WTC11 (cell line): ENCODE measurements around the gene PREX1. TPM values are rescaled to one million over a fixed set of nuclear protein-coding genes. Genes with fewer than 3 reads are reported as not detected.

Experiments used
- ATAC-seq: fragments of 200-7000 bp; cut with Tn5 transposase; 2 replicates; pipeline ENCODE4 v1.10.0; 2021; ENCODE audit warnings: mild to moderate bottlenecking, moderate library complexity
- CTCF ChIA-PET: fragments of 300-600 bp; sonication (Branson Sonifier 250); formaldehyde crosslinking; loops from one replicate; lab custom pipeline; 2021; ENCODE audit warnings: antibody characterized with exemption; lab: Charles Lee
- POLR2A ChIA-PET: fragments of 350-600 bp; sonication (Branson Sonifier 250); formaldehyde crosslinking; loops from one replicate; lab custom pipeline; 2021; ENCODE audit warnings: antibody characterized with exemption; lab: Charles Lee
- DNase-seq: peaks from one replicate; pipeline ENCODE4 v3.0.0; 2021; ENCODE audit warnings: low spot score
- H3K27ac Mint-ChIP-seq: 2 replicates; pipeline ENCODE4 v1.8.0; 2021; ENCODE audit warnings: mixed read lengths
- H3K27me3 Mint-ChIP-seq: 2 replicates; pipeline ENCODE4 v1.8.0; 2021; ENCODE audit warnings: low read depth, mild to moderate bottlenecking, moderate library complexity, mixed read lengths
- H3K36me3 Mint-ChIP-seq: 2 replicates; pipeline ENCODE4 v1.8.0; 2021; ENCODE audit warnings: mixed read lengths
- H3K4me1 Mint-ChIP-seq: 2 replicates; pipeline ENCODE4 v1.8.0; 2022; ENCODE audit warnings: mixed read lengths
- H3K4me3 Mint-ChIP-seq: 2 replicates; pipeline ENCODE4 v1.8.0; 2021; ENCODE audit warnings: mild to moderate bottlenecking, moderate library complexity, mixed read lengths
- H3K9me3 Mint-ChIP-seq: 2 replicates; pipeline ENCODE4 v1.8.0; 2021; ENCODE audit warnings: mixed read lengths
- ARID4B ChIP-seq: sonication (generic); formaldehyde crosslinking; IDR thresholded peaks from 2 replicates; pipeline ENCODE4 v1.8.0; 2023; ENCODE audit warnings: missing genetic modification reagents, mild to moderate bottlenecking, borderline replicate concordance
- ETV6 ChIP-seq: sonication (generic); formaldehyde crosslinking; IDR thresholded peaks from 2 replicates; pipeline ENCODE4 v1.8.1; 2022; ENCODE audit warnings: mild to moderate bottlenecking, missing genetic modification reagents
- FOXK1 ChIP-seq: sonication (generic); formaldehyde crosslinking; IDR thresholded peaks from 2 replicates; pipeline ENCODE4 v1.8.0; 2022; ENCODE audit warnings: mild to moderate bottlenecking, moderate library complexity, missing genetic modification reagents
- GABPB1 ChIP-seq: sonication (generic); formaldehyde crosslinking; IDR thresholded peaks from 2 replicates; pipeline ENCODE4 v1.8.1; 2023; ENCODE audit warnings: mild to moderate bottlenecking, missing genetic modification reagents
- HMGA2 ChIP-seq: fragments of 250-450 bp; sonication (Bioruptor Pico); IDR thresholded peaks from 2 replicates; pipeline ENCODE4 v1.4.0; 2021; ENCODE audit warnings: mild to moderate bottlenecking, moderate library complexity
- MYBL2 ChIP-seq: sonication (generic); formaldehyde crosslinking; IDR thresholded peaks from 2 replicates; pipeline ENCODE4 v1.8.1; 2023; ENCODE audit warnings: mild to moderate bottlenecking, moderate library complexity, missing genetic modification reagents
- NFE2L1 ChIP-seq: sonication (generic); formaldehyde crosslinking; IDR thresholded peaks from 2 replicates; pipeline ENCODE4 v1.8.1; 2023; ENCODE audit warnings: missing genetic modification reagents
- NR2C2 ChIP-seq: sonication (generic); formaldehyde crosslinking; IDR thresholded peaks from 2 replicates; pipeline ENCODE4 v1.8.0; 2022; ENCODE audit warnings: mild to moderate bottlenecking, missing genetic modification reagents
- OVOL2 ChIP-seq: fragments of 250-450 bp; sonication (Bioruptor Pico); IDR thresholded peaks from 2 replicates; pipeline ENCODE4 v1.9.0; 2021; ENCODE audit warnings: mild to moderate bottlenecking, borderline replicate concordance
- PRRX2 ChIP-seq: fragments of 250-450 bp; sonication (Bioruptor Pico); IDR thresholded peaks from 2 replicates; pipeline ENCODE4 v1.8.0; 2021; ENCODE audit warnings: mild to moderate bottlenecking
- SOX15 ChIP-seq: fragments of 250-450 bp; sonication (Bioruptor Pico); IDR thresholded peaks from 2 replicates; pipeline ENCODE4 v1.9.0; 2021; ENCODE audit warnings: mild to moderate bottlenecking
- TEAD4 ChIP-seq: sonication (generic); formaldehyde crosslinking; IDR thresholded peaks from 2 replicates; pipeline ENCODE4 v1.8.0; 2022; ENCODE audit warnings: mild to moderate bottlenecking, missing genetic modification reagents
- TP53 ChIP-seq: sonication (generic); formaldehyde crosslinking; IDR thresholded peaks from 2 replicates; pipeline ENCODE4 v1.8.1; 2023; ENCODE audit warnings: mild to moderate bottlenecking, missing genetic modification reagents
- ZNF317 ChIP-seq: sonication (generic); formaldehyde crosslinking; IDR thresholded peaks from 2 replicates; pipeline ENCODE4 v1.8.1; 2023; ENCODE audit warnings: low read depth, mild to moderate bottlenecking, moderate library complexity, missing genetic modification reagents, borderline replicate concordance
- ZNF396 ChIP-seq: fragments of 250-450 bp; sonication (Bioruptor Pico); IDR thresholded peaks from 2 replicates; pipeline ENCODE4 v1.8.0; 2021; ENCODE audit warnings: mild to moderate bottlenecking, moderate library complexity, borderline replicate concordance
- ZNF423 ChIP-seq: fragments of 250-450 bp; sonication (Bioruptor Pico); IDR thresholded peaks from 2 replicates; pipeline ENCODE4 v2.1.2; 2022; ENCODE audit warnings: mild to moderate bottlenecking, moderate library complexity
- total RNA-seq: library from RNA; stranded (reverse); gene quantifications from 3 replicates; pipeline ENCODE4 v1.2.3, GENCODE V29; 2021
- TF ChIP-seq, protein P1 (sequence below): sonication (generic); formaldehyde crosslinking; IDR thresholded peaks from 2 replicates; pipeline ENCODE4 v1.8.1; 2022; ENCODE audit warnings: low read depth, mild to moderate bottlenecking, moderate library complexity, missing genetic modification reagents, borderline replicate concordance
- TF ChIP-seq, protein P2 (sequence below): sonication (generic); formaldehyde crosslinking; IDR thresholded peaks from 2 replicates; pipeline ENCODE4 v1.8.0; 2022; ENCODE audit warnings: mild to moderate bottlenecking, missing genetic modification reagents
- TF ChIP-seq, protein P3 (sequence below): sonication (generic); formaldehyde crosslinking; IDR thresholded peaks from 2 replicates; pipeline ENCODE4 v1.8.1; 2023; ENCODE audit warnings: mild to moderate bottlenecking, moderate library complexity, missing genetic modification reagents
- TF ChIP-seq, protein P4 (sequence below): sonication (generic); formaldehyde crosslinking; IDR thresholded peaks from 2 replicates; pipeline ENCODE4 v1.8.1; 2023; ENCODE audit warnings: mild to moderate bottlenecking, missing genetic modification reagents
- TF ChIP-seq, protein P5 (sequence below): sonication (generic); formaldehyde crosslinking; IDR thresholded peaks from 2 replicates; pipeline ENCODE4 v1.8.1; 2022; ENCODE audit warnings: missing genetic modification reagents, borderline replicate concordance

The PREX1 gene
- total RNA-seq, 1 experiment from 2014 or later, result 17.3 TPM

- TF ChIP-seq ARID4B (CRISPR knock-in tag), result no peak
Measured at GRCh38 chr20:48680650-48681049, 147.1 kb downstream of the PREX1 start (continued).

GRCh38 chr20:48679599-48679998 is 148.2 kb downstream of the PREX1 start:
- Mint-ChIP-seq H3K27me3 (no peaks in the 10 kb centered on the region), H3K36me3 (no peaks in the 10 kb centered on the region; the same call in 1 of the 2 replicates), H3K4me1 (peaks cover 11% of the 10 kb centered on the region; the same call in 1 of the 2 replicates), H3K4me3 (no peak overlapping the region), H3K9me3 (no peaks in the 10 kb centered on the region), H3K27ac (no peak overlapping the region)
- ChIA-PET CTCF (interaction anchor here (0.7 to 1.3 kb wide), 2 partner anchors 19 to 22 kb away, joined by 3 to 4 read pairs; no protein-coding TSS in a partner anchor), POLR2A (interaction anchor here (0.5 kb wide), 1 partner anchor 539 kb away, joined by 4 read pairs; the partner anchor contains the start of gene DDX27)
- ATAC-seq, result peak; percentile 60
- TF ChIP-seq NR2C2 (CRISPR knock-in tag), result no peak
- TF ChIP-seq ZNF317, result no peak
- TF ChIP-seq GABPB1 (CRISPR knock-in tag), result no peak
- TF ChIP-seq, protein P1, sequence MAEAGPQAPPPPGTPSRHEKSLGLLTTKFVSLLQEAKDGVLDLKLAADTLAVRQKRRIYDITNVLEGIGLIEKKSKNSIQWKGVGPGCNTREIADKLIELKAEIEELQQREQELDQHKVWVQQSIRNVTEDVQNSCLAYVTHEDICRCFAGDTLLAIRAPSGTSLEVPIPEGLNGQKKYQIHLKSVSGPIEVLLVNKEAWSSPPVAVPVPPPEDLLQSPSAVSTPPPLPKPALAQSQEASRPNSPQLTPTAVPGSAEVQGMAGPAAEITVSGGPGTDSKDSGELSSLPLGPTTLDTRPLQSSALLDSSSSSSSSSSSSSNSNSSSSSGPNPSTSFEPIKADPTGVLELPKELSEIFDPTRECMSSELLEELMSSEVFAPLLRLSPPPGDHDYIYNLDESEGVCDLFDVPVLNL, result no peak
- no peak for TF ChIP-seq ETV6 (CRISPR knock-in tag)
- TF ChIP-seq ZNF396 (CRISPR knock-in tag), result no peak
- TF ChIP-seq MYBL2, result no peak
- TF ChIP-seq, protein P2, sequence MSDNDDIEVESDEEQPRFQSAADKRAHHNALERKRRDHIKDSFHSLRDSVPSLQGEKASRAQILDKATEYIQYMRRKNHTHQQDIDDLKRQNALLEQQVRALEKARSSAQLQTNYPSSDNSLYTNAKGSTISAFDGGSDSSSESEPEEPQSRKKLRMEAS, result no peak
- TF ChIP-seq, protein P3, sequence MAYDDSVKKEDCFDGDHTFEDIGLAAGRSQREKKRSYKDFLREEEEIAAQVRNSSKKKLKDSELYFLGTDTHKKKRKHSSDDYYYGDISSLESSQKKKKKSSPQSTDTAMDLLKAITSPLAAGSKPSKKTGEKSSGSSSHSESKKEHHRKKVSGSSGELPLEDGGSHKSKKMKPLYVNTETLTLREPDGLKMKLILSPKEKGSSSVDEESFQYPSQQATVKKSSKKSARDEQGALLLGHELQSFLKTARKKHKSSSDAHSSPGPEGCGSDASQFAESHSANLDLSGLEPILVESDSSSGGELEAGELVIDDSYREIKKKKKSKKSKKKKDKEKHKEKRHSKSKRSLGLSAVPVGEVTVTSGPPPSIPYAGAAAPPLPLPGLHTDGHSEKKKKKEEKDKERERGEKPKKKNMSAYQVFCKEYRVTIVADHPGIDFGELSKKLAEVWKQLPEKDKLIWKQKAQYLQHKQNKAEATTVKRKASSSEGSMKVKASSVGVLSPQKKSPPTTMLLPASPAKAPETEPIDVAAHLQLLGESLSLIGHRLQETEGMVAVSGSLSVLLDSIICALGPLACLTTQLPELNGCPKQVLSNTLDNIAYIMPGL (CRISPR knock-in tag), result no peak
- TF ChIP-seq, protein P4, sequence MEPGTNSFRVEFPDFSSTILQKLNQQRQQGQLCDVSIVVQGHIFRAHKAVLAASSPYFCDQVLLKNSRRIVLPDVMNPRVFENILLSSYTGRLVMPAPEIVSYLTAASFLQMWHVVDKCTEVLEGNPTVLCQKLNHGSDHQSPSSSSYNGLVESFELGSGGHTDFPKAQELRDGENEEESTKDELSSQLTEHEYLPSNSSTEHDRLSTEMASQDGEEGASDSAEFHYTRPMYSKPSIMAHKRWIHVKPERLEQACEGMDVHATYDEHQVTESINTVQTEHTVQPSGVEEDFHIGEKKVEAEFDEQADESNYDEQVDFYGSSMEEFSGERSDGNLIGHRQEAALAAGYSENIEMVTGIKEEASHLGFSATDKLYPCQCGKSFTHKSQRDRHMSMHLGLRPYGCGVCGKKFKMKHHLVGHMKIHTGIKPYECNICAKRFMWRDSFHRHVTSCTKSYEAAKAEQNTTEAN, result no peak
- TF ChIP-seq NFE2L1, result no peak
- peak; percentile 86 for DNase-seq

GRCh38 chr20:48679011-48679410 is 148.8 kb downstream of the PREX1 start:
- ChIA-PET CTCF (interaction anchor here (0.7 to 1.3 kb wide), 2 partner anchors 20 to 21 kb away, joined by 3 to 4 read pairs; no protein-coding TSS in a partner anchor), POLR2A (interaction anchor here (0.5 kb wide), 1 partner anchor 540 kb away, joined by 4 read pairs; the partner anchor contains the start of gene DDX27)
- Mint-ChIP-seq H3K4me3 (no peak overlapping the region), H3K27ac (no peak overlapping the region), H3K4me1 (peaks cover 5% of the 10 kb centered on the region; the same call in 1 of the 2 replicates), H3K36me3 (no peaks in the 10 kb centered on the region; the same call in 1 of the 2 replicates), H3K27me3 (no peaks in the 10 kb centered on the region), H3K9me3 (no peaks in the 10 kb centered on the region)
- TF ChIP-seq, protein P3 (CRISPR knock-in tag), result no peak
- TF ChIP-seq OVOL2 (CRISPR knock-in tag), result no peak
- TF ChIP-seq, protein P2, result no peak
- no peak for TF ChIP-seq FOXK1 (CRISPR knock-in tag)
- TF ChIP-seq TP53 (CRISPR knock-in tag), result no peak
- TF ChIP-seq, protein P5, sequence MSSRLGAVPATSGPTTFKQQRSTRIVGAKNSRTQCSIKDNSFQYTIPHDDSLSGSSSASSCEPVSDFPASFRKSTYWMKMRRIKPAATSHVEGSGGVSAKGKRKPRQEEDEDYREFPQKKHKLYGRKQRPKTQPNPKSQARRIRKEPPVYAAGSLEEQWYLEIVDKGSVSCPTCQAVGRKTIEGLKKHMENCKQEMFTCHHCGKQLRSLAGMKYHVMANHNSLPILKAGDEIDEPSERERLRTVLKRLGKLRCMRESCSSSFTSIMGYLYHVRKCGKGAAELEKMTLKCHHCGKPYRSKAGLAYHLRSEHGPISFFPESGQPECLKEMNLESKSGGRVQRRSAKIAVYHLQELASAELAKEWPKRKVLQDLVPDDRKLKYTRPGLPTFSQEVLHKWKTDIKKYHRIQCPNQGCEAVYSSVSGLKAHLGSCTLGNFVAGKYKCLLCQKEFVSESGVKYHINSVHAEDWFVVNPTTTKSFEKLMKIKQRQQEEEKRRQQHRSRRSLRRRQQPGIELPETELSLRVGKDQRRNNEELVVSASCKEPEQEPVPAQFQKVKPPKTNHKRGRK (CRISPR knock-in tag), result no peak
- TF ChIP-seq ZNF317, result no peak
- no peak for TF ChIP-seq ZNF423
- TF ChIP-seq SOX15 (CRISPR knock-in tag), result no peak
- no peak for TF ChIP-seq PRRX2 (CRISPR knock-in tag)
- no peak for TF ChIP-seq HMGA2 (CRISPR knock-in tag)
- TF ChIP-seq TEAD4 (CRISPR knock-in tag), result no peak
- no peak for TF ChIP-seq NR2C2 (CRISPR knock-in tag)
- DNase-seq (no peak), ATAC-seq (no peak)
